ENCODE data around the gene TCP1.

GRCh38 chr6:159777240-159777904, 12.0 kb downstream of the TCP1 start:
- TF ChIP-seq BHLHE40 (IDR thresholded peaks at IDR 0.05; ENCODE audit: borderline replicate concordance) (no peak), TARDBP (IDR thresholded peaks at IDR 0.05) (no peak), SP1 (IDR thresholded peaks at IDR 0.05) (no peak), FOXA1 (IDR thresholded peaks at IDR 0.05) (no peak)

Data from HEK293T (cell line).